Ovary (tissue), 3 donors: Measurements from ENCODE around the gene MEGF6.

Experiments
- EP300 ChIP-seq: sonication (generic); formaldehyde crosslinking; IDR thresholded peaks from one replicate; pipeline ENCODE4 v1.6.1; 2017; ENCODE audit warnings: antibody characterized with exemption
- POLR2A ChIP-seq: fragments of 450-650 bp; IDR thresholded peaks from one replicate; pipeline ENCODE4 v1.6.1; 2017; ENCODE audit warnings: antibody characterized with exemption, mild to moderate bottlenecking, moderate library complexity
- TF ChIP-seq, protein P1 (sequence below), 3 donors: fragments of 450-650 bp in 2 of 3; fragments of 200-600 bp in 1 of 3; IDR thresholded peaks; one replicate each; pipeline versions ENCODE4 v1.5.1 to v1.8.0; 2016 to 2022; ENCODE audit warnings: antibody characterized with exemption in 3 of 3, mild to moderate bottlenecking in 1 of 3
- donor health status: DM: no; HTN: no; CAD: no.

DNA sequence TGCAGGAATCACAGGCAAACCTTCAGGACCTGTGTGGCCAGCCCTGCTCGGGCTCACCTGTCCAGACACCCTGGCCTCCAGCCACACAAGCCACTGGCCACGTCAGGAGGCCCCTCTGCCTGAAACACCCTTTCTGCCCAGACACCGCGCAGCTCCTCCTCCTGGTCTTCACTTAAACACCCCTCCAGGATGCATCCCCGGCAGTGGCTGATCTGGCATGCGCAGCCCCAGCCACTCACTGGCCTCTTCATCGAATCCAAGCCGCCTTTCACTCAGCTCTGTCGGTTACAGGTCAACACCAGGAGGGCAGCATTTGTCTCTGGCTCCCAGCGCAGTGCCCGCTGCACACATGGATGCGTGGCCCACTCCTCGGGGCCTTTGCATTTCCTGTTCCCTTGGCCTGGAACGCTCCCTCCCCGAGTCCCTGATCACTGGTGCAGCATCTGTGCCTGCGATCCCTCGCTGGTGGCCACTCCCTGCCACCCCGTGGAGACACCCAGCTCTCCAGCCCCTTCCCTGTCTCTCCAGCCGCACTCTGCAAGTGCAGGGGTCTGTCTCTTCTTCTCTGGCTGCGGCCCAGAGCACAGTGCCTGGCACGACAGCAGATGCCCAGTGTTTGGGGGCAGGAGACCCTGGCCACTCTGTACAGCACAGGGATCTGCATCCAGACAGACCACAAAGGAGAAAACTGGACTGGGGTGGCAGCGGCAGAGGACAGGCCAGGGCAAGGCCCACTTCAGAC is 22.9 kb upstream of the MEGF6 start:
- TF ChIP-seq, protein P1, sequence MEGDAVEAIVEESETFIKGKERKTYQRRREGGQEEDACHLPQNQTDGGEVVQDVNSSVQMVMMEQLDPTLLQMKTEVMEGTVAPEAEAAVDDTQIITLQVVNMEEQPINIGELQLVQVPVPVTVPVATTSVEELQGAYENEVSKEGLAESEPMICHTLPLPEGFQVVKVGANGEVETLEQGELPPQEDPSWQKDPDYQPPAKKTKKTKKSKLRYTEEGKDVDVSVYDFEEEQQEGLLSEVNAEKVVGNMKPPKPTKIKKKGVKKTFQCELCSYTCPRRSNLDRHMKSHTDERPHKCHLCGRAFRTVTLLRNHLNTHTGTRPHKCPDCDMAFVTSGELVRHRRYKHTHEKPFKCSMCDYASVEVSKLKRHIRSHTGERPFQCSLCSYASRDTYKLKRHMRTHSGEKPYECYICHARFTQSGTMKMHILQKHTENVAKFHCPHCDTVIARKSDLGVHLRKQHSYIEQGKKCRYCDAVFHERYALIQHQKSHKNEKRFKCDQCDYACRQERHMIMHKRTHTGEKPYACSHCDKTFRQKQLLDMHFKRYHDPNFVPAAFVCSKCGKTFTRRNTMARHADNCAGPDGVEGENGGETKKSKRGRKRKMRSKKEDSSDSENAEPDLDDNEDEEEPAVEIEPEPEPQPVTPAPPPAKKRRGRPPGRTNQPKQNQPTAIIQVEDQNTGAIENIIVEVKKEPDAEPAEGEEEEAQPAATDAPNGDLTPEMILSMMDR (IDR thresholded peaks at IDR 0.05), result no peak
- TF ChIP-seq POLR2A, result no peak
- no peak for TF ChIP-seq EP300
